ENCODE results near the gene ZNF81.
"Not testable (repeated sequence)": the region's sequence is repeated elsewhere in the genome, so short reads cannot be mapped to it uniquely, and the experiment has no call there.

Gene ZNF81

DNA sequence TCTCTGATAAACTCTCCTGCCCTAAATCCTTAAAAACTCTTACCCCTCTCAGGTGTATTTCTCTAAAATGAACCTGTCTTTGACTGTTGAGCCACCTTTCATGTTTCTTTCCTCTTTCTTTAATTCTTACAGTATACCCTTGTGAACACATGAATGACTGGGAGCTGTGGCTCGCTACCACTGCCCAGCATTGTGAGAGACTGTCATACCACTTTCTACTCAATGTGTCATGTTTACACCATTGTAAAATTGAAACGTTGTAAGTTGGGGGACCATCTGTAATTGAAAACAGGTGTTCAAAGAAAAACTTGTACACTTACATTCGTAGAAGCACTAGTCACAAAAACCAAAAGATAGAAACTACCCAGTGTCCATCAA lies 100.2 kb downstream of the ZNF81 start:
- no peak for DNase-seq

GRCh38 chrX:47940448-47940847 lies 103.7 kb downstream of the ZNF81 start:
- no peak for DNase-seq

GRCh38 chrX:47941423-47941822 lies 104.7 kb downstream of the ZNF81 start:
- no peak for DNase-seq

DNA sequence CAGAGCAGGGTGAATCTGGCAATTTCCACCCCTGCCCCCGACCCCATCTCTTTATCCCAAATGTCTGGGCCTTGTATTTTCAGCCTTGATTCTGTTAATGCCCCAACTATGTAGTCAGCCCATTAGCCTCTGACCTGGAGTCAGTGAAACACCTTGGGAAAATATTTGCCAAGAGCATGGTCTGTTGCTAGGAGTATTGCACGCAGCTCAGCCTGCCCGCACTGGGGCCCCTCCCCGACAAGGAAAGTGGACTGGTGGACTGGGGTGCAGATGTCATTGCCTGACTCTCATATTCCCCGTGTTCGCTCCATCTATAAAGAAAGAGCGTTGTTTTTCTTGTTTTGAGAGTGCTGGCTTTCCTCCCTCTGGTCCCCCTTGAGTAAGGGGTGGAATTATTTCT lies 118.6 kb downstream of the ZNF81 start:
- DNase-seq, result not testable (repeated sequence)

DNA sequence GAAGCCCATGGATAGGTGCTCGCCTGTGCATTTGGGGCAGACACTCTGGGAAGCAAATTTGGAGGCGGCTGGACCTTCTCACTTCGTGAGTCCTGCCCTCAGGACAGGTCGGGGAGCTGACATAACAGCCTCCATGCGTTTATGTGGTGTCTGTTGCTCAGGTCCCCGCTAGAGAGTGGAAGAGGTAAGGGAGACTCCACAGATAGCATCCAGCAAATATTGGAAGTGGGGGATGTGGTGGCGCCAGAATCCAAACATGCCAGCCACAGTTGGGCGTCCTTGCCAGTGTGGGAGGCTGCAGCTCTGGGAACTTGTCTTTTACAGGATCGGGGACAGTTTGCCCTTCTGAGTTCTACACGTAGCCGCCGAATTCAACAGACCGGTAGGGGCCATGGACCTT lies 119.3 kb downstream of the ZNF81 start:
- no peak for DNase-seq

DNA sequence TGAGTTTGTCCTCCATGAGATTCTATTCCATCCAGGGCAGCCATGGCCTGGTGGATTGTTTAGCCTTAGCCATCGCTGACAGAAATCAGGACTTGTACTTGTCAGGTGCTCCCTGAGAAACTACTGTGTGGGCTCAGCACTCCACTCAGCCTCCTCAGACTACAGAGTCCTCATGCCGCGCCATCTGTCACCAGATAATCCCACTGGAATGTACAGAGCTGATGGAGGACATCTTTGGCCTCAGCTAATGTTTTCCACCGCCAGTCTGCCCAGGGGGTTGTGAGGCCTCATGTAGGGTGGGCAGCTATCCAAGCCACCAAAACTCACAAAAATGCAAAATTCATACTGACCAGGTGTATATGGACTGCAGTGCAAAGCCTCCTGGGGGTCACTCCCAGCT lies 121.5 kb downstream of the ZNF81 start:
- DNase-seq, result not testable (repeated sequence)

- DNase-seq, result no peak
Measured at GRCh38 chrX:47958761-47959342, 122.2 kb downstream of the ZNF81 start.

DNA sequence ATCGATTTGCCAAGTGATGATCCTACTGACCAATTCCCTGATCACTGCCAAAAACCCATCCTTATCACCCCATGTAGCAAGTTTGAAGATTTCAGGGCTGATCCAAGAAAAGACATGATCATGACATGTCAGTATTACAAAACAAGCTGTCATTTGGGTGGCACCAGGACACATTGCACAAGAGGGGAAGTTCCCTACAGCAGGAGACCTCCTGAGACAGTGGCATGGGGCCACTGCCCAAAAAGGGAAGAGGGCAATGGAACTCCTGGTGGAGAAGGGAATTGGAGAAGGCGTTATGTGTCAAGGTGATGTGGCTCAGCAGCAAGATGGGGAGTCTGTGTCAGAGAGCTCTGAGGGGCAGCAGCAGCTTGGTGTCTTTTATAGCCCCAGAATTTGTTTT lies 123.7 kb downstream of the ZNF81 start:
- DNase-seq, result no peak

- DNase-seq, result not testable (repeated sequence)
Measured at GRCh38 chrX:47961830-47962229, 125.1 kb downstream of the ZNF81 start.

- DNase-seq, result not testable (repeated sequence)
Measured at GRCh38 chrX:47965526-47965925, 128.8 kb downstream of the ZNF81 start.
